Osteocyte (in vitro differentiated cells): Measurements from ENCODE around the gene CDH22. TPM values are rescaled to one million over a fixed set of nuclear protein-coding genes. Genes with fewer than 3 reads are reported as not detected.

Experiments used
- DNase-seq: peaks from one replicate; pipeline ENCODE4 v3.0.0; 2021; ENCODE audit warnings: mixed read lengths; ENCODE audit not compliant: unreplicated experiment; ENCODE audit errors: extremely low spot score
- H3K27ac Mint-ChIP-seq: one replicate; pipeline ENCODE4 v1.8.0; 2021; ENCODE audit warnings: mild to moderate bottlenecking, mixed read lengths; ENCODE audit not compliant: unreplicated experiment
- H3K27me3 Mint-ChIP-seq: one replicate; pipeline ENCODE4 v1.8.0; 2021; ENCODE audit warnings: mixed read lengths; ENCODE audit not compliant: unreplicated experiment
- H3K36me3 Mint-ChIP-seq: one replicate; pipeline ENCODE4 v1.8.0; 2021; ENCODE audit warnings: mixed read lengths; ENCODE audit not compliant: unreplicated experiment
- H3K4me1 Mint-ChIP-seq: one replicate; pipeline ENCODE4 v1.8.0; 2021; ENCODE audit warnings: mixed read lengths; ENCODE audit not compliant: unreplicated experiment
- H3K4me3 Mint-ChIP-seq: one replicate; pipeline ENCODE4 v1.8.0; 2021; ENCODE audit warnings: mild to moderate bottlenecking, moderate library complexity, mixed read lengths; ENCODE audit not compliant: unreplicated experiment
- H3K9me3 Mint-ChIP-seq: one replicate; pipeline ENCODE4 v1.8.0; 2021; ENCODE audit warnings: mixed read lengths; ENCODE audit not compliant: unreplicated experiment
- CTCF ChIP-seq: fragments of 200-600 bp; sonication (generic); IDR thresholded peaks from 2 replicates; pipeline ENCODE4 v1.5.0; 2021; ENCODE audit warnings: antibody characterized with exemption, mild to moderate bottlenecking, moderate library complexity
- total RNA-seq: library from RNA; stranded (reverse); gene quantifications from 2 replicates; pipeline ENCODE4 v1.2.1, GENCODE V29; 2021

The CDH22 gene
- total RNA-seq, 1 donor from 2014 or later: not detected

GRCh38 chr20:46221256-46221833 is 87.0 kb downstream of the CDH22 start:
- Mint-ChIP-seq H3K27ac (no peak overlapping the region), H3K27me3 (peaks cover 18% of the 10 kb centered on the region), H3K9me3 (no peaks in the 10 kb centered on the region)

GRCh38 chr20:46220455-46221207 is 87.7 kb downstream of the CDH22 start:
- peaks cover 4% of the 10 kb centered on the region for H3K4me1 Mint-ChIP-seq
- H3K36me3 Mint-ChIP-seq: no peaks in the 10 kb centered on the region
- TF ChIP-seq CTCF: no peak
- H3K27ac Mint-ChIP-seq: no peak overlapping the region
- H3K9me3 Mint-ChIP-seq: no peaks in the 10 kb centered on the region
- peaks cover 16% of the 10 kb centered on the region for H3K27me3 Mint-ChIP-seq
- no peak for DNase-seq
- no peak overlapping the region for H3K4me3 Mint-ChIP-seq

More at GRCh38 chr20:46221256-46221833, 87.0 kb downstream of the CDH22 start:
- no peak for DNase-seq
- no peak overlapping the region for H3K4me3 Mint-ChIP-seq
- H3K36me3 Mint-ChIP-seq: no peaks in the 10 kb centered on the region
- no peak for TF ChIP-seq CTCF
- H3K4me1 Mint-ChIP-seq: no peaks in the 10 kb centered on the region

- Mint-ChIP-seq H3K4me1 (peaks cover 4% of the 10 kb centered on the region), H3K27me3 (peaks cover 16% of the 10 kb centered on the region), H3K9me3 (no peaks in the 10 kb centered on the region), H3K36me3 (no peaks in the 10 kb centered on the region), H3K27ac (no peak overlapping the region), H3K4me3 (no peak overlapping the region)
- no peak for TF ChIP-seq CTCF
- DNase-seq: no peak
Observed at GRCh38 chr20:46219920-46220319, 88.4 kb downstream of the CDH22 start.

- DNase-seq: no peak
- Mint-ChIP-seq H3K4me3 (no peak overlapping the region), H3K4me1 (peaks cover 4% of the 10 kb centered on the region), H3K27me3 (peaks cover 14% of the 10 kb centered on the region), H3K36me3 (no peaks in the 10 kb centered on the region), H3K27ac (no peak overlapping the region), H3K9me3 (no peaks in the 10 kb centered on the region)
- TF ChIP-seq CTCF: no peak
Observed at GRCh38 chr20:46219190-46219589, 89.1 kb downstream of the CDH22 start.

- peaks cover 4% of the 10 kb centered on the region for H3K4me1 Mint-ChIP-seq
- no peak for TF ChIP-seq CTCF
- no peaks in the 10 kb centered on the region for H3K36me3 Mint-ChIP-seq
- peaks cover 14% of the 10 kb centered on the region for H3K27me3 Mint-ChIP-seq
- no peaks in the 10 kb centered on the region for H3K9me3 Mint-ChIP-seq
- no peak for DNase-seq
- no peak overlapping the region for H3K27ac Mint-ChIP-seq
- H3K4me3 Mint-ChIP-seq: no peak overlapping the region
Observed at GRCh38 chr20:46218656-46219055, 89.6 kb downstream of the CDH22 start.
